Panc1 (cell line): ENCODE measurements around the gene WFDC5. TPM values are rescaled to one million over a fixed set of nuclear protein-coding genes. Genes with fewer than 3 reads are reported as not detected.
"Not testable (repeated sequence)": the region's sequence is repeated elsewhere in the genome, so short reads cannot be mapped to it uniquely, and the experiment has no call there.

ENCODE experiments used
- ATAC-seq: fragments of 200-7000 bp; cut with Tn5 transposase; 2 replicates; pipeline ENCODE4 v1.9.1; 2020; ENCODE audit warnings: mild to moderate bottlenecking, moderate library complexity
- BruUV-seq: library from RNA; stranded (reverse); fragments of 400-500 nt; replicated peaks from 2 replicates; lab custom pipeline; 2021; lab: Mats Ljungman, UMichigan
- CTCF ChIA-PET: fragments of 300-600 bp; sonication (Branson Sonifier 250); formaldehyde crosslinking; loops from one replicate; lab custom pipeline; 2022; ENCODE audit warnings: antibody characterized with exemption; lab: Charles Lee
- POLR2A ChIA-PET: fragments of 300-600 bp; sonication (Branson Sonifier 250); formaldehyde crosslinking; loops from one replicate; lab custom pipeline; 2022; ENCODE audit warnings: antibody characterized with exemption; lab: Charles Lee
- DNase-seq: peaks from one replicate; pipeline ENCODE4 v3.0.0-alpha.2; 2010; ENCODE audit warnings: low read depth, low spot score
- H3K27ac ChIP-seq: 2 replicates; pipeline ENCODE4 v1.5.1; 2011; ENCODE audit warnings: mild to moderate bottlenecking, low read length, inconsistent platforms
- H3K27me3 ChIP-seq: fragments of 200-500 bp; sonication (Bioruptor generic); 2 replicates; pipeline ENCODE4 v1.6.0; 2014; ENCODE audit warnings: low read length, inconsistent platforms; ENCODE audit not compliant: control insufficient read depth, insufficient read depth
- H3K36me3 ChIP-seq: fragments of 200-500 bp; sonication (Bioruptor generic); 2 replicates; pipeline ENCODE4 v1.5.1; 2014; ENCODE audit warnings: inconsistent platforms, mild to moderate bottlenecking, low read length, moderate library complexity; ENCODE audit not compliant: control insufficient read depth, insufficient read depth
- H3K4me1 ChIP-seq: 2 replicates; pipeline ENCODE4 v1.5.1; 2011; ENCODE audit warnings: inconsistent platforms, mild to moderate bottlenecking, low read length, moderate library complexity; ENCODE audit not compliant: control insufficient read depth, insufficient read depth
- H3K4me3 ChIP-seq, 2 experiments: 2 replicates each; pipeline ENCODE4 v1.5.1; 2011 to 2012; ENCODE audit warnings: low read depth in 2 of 2, low read length in 2 of 2, mild to moderate bottlenecking in 2 of 2, inconsistent platforms in 1 of 2, moderate library complexity in 1 of 2
- H3K9me3 ChIP-seq: fragments of 200-500 bp; sonication (Bioruptor generic); 2 replicates; pipeline ENCODE4 v1.5.1; 2014; ENCODE audit warnings: low read depth, mild to moderate bottlenecking, inconsistent platforms, low read length, moderate library complexity; ENCODE audit not compliant: control insufficient read depth, insufficient read depth
- CTCF ChIP-seq: fragments of 450-650 bp; IDR thresholded peaks from 2 replicates; pipeline ENCODE4 v1.5.1; 2017; ENCODE audit warnings: mild to moderate bottlenecking
- POLR2AphosphoS5 ChIP-seq: IDR thresholded peaks from 2 replicates; pipeline ENCODE4 v1.6.1; 2012; ENCODE audit warnings: mild to moderate bottlenecking, low read depth, low read length, moderate library complexity
- SIN3A ChIP-seq: IDR thresholded peaks from 2 replicates; pipeline ENCODE4 v1.6.1; 2012; ENCODE audit warnings: low read depth, mild to moderate bottlenecking, low read length, moderate library complexity, borderline replicate concordance; ENCODE audit not compliant: insufficient read depth
- TCF7L2 ChIP-seq: IDR thresholded peaks from 2 replicates; pipeline ENCODE4 v1.6.1; 2011; ENCODE audit warnings: mild to moderate bottlenecking, low read depth, low read length, inconsistent platforms
- in situ Hi-C: cut with HindIII; loops from 2 replicates; pipeline ENCODE4 v1.10.0; 2016; ENCODE audit warnings: low sequenced_read_pairs, low pct_unique_long_range_greater_than_20kb
- intact Hi-C: fragments of 100-400 bp; cut with micrococcal nuclease; formaldehyde crosslinking; loops from one replicate; pipeline ENCODE4 v1.10.0; 2022; ENCODE audit not compliant: unreplicated experiment
- total RNA-seq: library from RNA; stranded (reverse); gene quantifications from one replicate; pipeline ENCODE4 v1.2.1, GENCODE V29; 2021; ENCODE audit not compliant: unreplicated experiment
- TF ChIP-seq, protein P1 (sequence below), 2 experiments: IDR thresholded peaks; 2 replicates each; pipeline ENCODE4 v1.6.1; 2011 to 2012; ENCODE audit warnings: low read depth in 2 of 2, control low read depth in 1 of 2, low read length in 1 of 2, mild to moderate bottlenecking in 1 of 2, moderate library complexity in 1 of 2; ENCODE audit not compliant: insufficient read depth in 1 of 2

WFDC5 gene
- total RNA-seq, 1 experiment from 2014 or later: not detected

GRCh38 chr20:45066372-45066771 is 48.6 kb downstream of the WFDC5 start:
- no peaks in the 10 kb centered on the region for H3K9me3 ChIP-seq
- POLR2A ChIA-PET: no interaction called here
- H3K4me3 ChIP-seq: no peak overlapping the region
- no peak overlapping the region for H3K27ac ChIP-seq
- intact Hi-C loops (no loop called here), in situ Hi-C loops (no loop called here)
- no peak for TF ChIP-seq CTCF
- TF ChIP-seq, protein P1, sequence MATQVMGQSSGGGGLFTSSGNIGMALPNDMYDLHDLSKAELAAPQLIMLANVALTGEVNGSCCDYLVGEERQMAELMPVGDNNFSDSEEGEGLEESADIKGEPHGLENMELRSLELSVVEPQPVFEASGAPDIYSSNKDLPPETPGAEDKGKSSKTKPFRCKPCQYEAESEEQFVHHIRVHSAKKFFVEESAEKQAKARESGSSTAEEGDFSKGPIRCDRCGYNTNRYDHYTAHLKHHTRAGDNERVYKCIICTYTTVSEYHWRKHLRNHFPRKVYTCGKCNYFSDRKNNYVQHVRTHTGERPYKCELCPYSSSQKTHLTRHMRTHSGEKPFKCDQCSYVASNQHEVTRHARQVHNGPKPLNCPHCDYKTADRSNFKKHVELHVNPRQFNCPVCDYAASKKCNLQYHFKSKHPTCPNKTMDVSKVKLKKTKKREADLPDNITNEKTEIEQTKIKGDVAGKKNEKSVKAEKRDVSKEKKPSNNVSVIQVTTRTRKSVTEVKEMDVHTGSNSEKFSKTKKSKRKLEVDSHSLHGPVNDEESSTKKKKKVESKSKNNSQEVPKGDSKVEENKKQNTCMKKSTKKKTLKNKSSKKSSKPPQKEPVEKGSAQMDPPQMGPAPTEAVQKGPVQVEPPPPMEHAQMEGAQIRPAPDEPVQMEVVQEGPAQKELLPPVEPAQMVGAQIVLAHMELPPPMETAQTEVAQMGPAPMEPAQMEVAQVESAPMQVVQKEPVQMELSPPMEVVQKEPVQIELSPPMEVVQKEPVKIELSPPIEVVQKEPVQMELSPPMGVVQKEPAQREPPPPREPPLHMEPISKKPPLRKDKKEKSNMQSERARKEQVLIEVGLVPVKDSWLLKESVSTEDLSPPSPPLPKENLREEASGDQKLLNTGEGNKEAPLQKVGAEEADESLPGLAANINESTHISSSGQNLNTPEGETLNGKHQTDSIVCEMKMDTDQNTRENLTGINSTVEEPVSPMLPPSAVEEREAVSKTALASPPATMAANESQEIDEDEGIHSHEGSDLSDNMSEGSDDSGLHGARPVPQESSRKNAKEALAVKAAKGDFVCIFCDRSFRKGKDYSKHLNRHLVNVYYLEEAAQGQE (IDR thresholded peaks at IDR 0.05; ENCODE audit: insufficient read depth in 1 of 2, low read depth in 2 of 2, low read length in 1 of 2): no peak
- TF ChIP-seq POLR2AphosphoS5: no peak
- TF ChIP-seq SIN3A: no peak
- no peak for TF ChIP-seq TCF7L2
- no peaks in the 10 kb centered on the region; the same call in 1 of the 2 replicates for H3K4me1 ChIP-seq
- DNase-seq (no peak), ATAC-seq (no peak)
- no peaks in the 10 kb centered on the region for H3K27me3 ChIP-seq
- CTCF ChIA-PET: no interaction called here
- BruUV-seq: no TSS peak
- H3K36me3 ChIP-seq: no peaks in the 10 kb centered on the region

GRCh38 chr20:45064812-45065211 is 50.2 kb downstream of the WFDC5 start:
- H3K9me3 ChIP-seq: no peaks in the 10 kb centered on the region
- no TSS peak for BruUV-seq
- intact Hi-C loops (no loop called here), in situ Hi-C loops (no loop called here)
- ChIA-PET CTCF (no interaction called here), POLR2A (no interaction called here)
- H3K27me3 ChIP-seq: no peaks in the 10 kb centered on the region
- no peak for ATAC-seq
- no peak overlapping the region for H3K27ac ChIP-seq
- no peak overlapping the region for H3K4me3 ChIP-seq
- no peaks in the 10 kb centered on the region; the same call in none of the 2 replicates for H3K4me1 ChIP-seq
- no peaks in the 10 kb centered on the region for H3K36me3 ChIP-seq
- DNase-seq: no peak
- TF ChIP-seq TCF7L2: no peak
- no peak for TF ChIP-seq CTCF
- no peak for TF ChIP-seq POLR2AphosphoS5
- TF ChIP-seq, protein P1 (IDR thresholded peaks at IDR 0.05; ENCODE audit: insufficient read depth in 1 of 2, low read depth in 2 of 2, low read length in 1 of 2): no peak
- no peak for TF ChIP-seq SIN3A

GRCh38 chr20:45063107-45063506 is 51.9 kb downstream of the WFDC5 start:
- CTCF ChIA-PET: interaction anchor here (0.6 kb wide), 1 partner anchor 41 kb away, joined by 8 read pairs; no protein-coding TSS in a partner anchor
- H3K4me3 ChIP-seq, ATAC-seq, in situ Hi-C loops, H3K9me3 ChIP-seq, DNase-seq, H3K4me1 ChIP-seq, BruUV-seq, intact Hi-C loops, POLR2A ChIA-PET, H3K36me3 ChIP-seq, H3K27ac ChIP-seq, H3K27me3 ChIP-seq: not testable (repeated sequence)
